Suprapubic skin (tissue), 4 donors: ENCODE measurements around the gene CHD9NB. TPM values are rescaled to one million over a fixed set of nuclear protein-coding genes. Genes with fewer than 3 reads are reported as not detected.
"Not testable (repeated sequence)": the region's sequence is repeated elsewhere in the genome, so short reads cannot be mapped to it uniquely, and the experiment has no call there.

ENCODE experiments used
- DNase-seq, 2 donors: peaks; one replicate each; pipeline ENCODE4 v3.0.0-alpha.2; 2019; ENCODE audit warnings: low spot score in 2 of 2
- H3K27ac ChIP-seq: fragments of 200-600 bp; sonication (generic); one replicate; pipeline ENCODE4 v1.5.1; 2019
- H3K27me3 ChIP-seq: fragments of 200-600 bp; sonication (generic); one replicate; pipeline ENCODE4 v1.5.1; 2019
- H3K36me3 ChIP-seq: fragments of 200-600 bp; sonication (generic); one replicate; pipeline ENCODE4 v1.5.1; 2019
- H3K4me1 ChIP-seq: fragments of 200-600 bp; sonication (generic); one replicate; pipeline ENCODE4 v1.5.1; 2019
- H3K4me3 ChIP-seq: fragments of 200-600 bp; sonication (generic); one replicate; pipeline ENCODE4 v1.5.1; 2019; ENCODE audit warnings: mild to moderate bottlenecking
- H3K9me3 ChIP-seq: fragments of 200-600 bp; sonication (generic); one replicate; pipeline ENCODE4 v1.5.1; 2019
- CTCF ChIP-seq, 2 donors: fragments of 200-600 bp in 1 of 2; fragments of 450-650 bp in 1 of 2; sonication (generic) in 1 of 2; IDR thresholded peaks; one replicate each; pipeline ENCODE4 v1.5.1; 2016 to 2019; ENCODE audit warnings: antibody characterized with exemption in 2 of 2, mild to moderate bottlenecking in 1 of 2, moderate library complexity in 1 of 2
- EP300 ChIP-seq: sonication (generic); formaldehyde crosslinking; IDR thresholded peaks from one replicate; pipeline ENCODE4 v1.6.1; 2017; ENCODE audit warnings: antibody characterized with exemption
- POLR2A ChIP-seq, 2 donors: fragments of 450-650 bp; IDR thresholded peaks; one replicate each; pipeline ENCODE4 v1.6.1; 2017; ENCODE audit warnings: antibody characterized with exemption in 2 of 2, mild to moderate bottlenecking in 2 of 2, moderate library complexity in 2 of 2
- POLR2AphosphoS5 ChIP-seq, 3 donors: sonication (generic); formaldehyde crosslinking; IDR thresholded peaks; one replicate each; pipeline ENCODE4 v1.6.1; 2017; ENCODE audit warnings: antibody characterized with exemption in 3 of 3
- WGBS: methylation state at CpG from one replicate; pipeline ENCODE4 v1.1.5; 2018; 5-methylcytosine and 5-hydroxymethylcytosine counted together
- total RNA-seq, 4 donors: library from RNA; depleted of rRNA; stranded (reverse); fragments of >200 nt; gene quantifications; one replicate each; pipeline ENCODE4 v1.1.0, GENCODE V29; 2016

CHD9NB gene
- total RNA-seq, 4 donors from 2014 or later, result 8.7 to 33.3 (median 17.0) TPM

GRCh38 chr16:53078247-53078646 lies 25.6 kb upstream of the CHD9NB start:
- H3K27ac ChIP-seq, result no peak overlapping the region
- no peak for DNase-seq
- H3K27me3 ChIP-seq, result no peaks in the 10 kb centered on the region
- no peak overlapping the region for H3K4me3 ChIP-seq
- peaks cover 46% of the 10 kb centered on the region for H3K4me1 ChIP-seq
- no peaks in the 10 kb centered on the region for H3K36me3 ChIP-seq
- TF ChIP-seq EP300 (no peak), POLR2A (IDR thresholded peaks at IDR 0.05) (no peak), POLR2AphosphoS5 (IDR thresholded peaks at IDR 0.05) (no peak), CTCF (IDR thresholded peaks at IDR 0.05) (no peak)
- 73% methylated on average over 2 of the region's 2 CpGs for WGBS
- H3K9me3 ChIP-seq, result no peaks in the 10 kb centered on the region

GRCh38 chr16:53075461-53075860 lies 22.8 kb upstream of the CHD9NB start:
- not testable (repeated sequence) for H3K27me3 ChIP-seq, H3K27ac ChIP-seq, H3K9me3 ChIP-seq, H3K4me3 ChIP-seq, H3K36me3 ChIP-seq
- 91% methylated on average over 7 of the region's 7 CpGs for WGBS
- peak in 1 of 2 donors; percentile 31 for DNase-seq
- H3K4me1 ChIP-seq, result peaks cover 35% of the 10 kb centered on the region

GRCh38 chr16:53074296-53074695 lies 21.6 kb upstream of the CHD9NB start:
- not testable (repeated sequence) for H3K27me3 ChIP-seq, H3K4me3 ChIP-seq, H3K27ac ChIP-seq, H3K9me3 ChIP-seq, DNase-seq, H3K36me3 ChIP-seq
- WGBS, result 76% methylated on average over 3 of the region's 3 CpGs
- H3K4me1 ChIP-seq, result peaks cover 35% of the 10 kb centered on the region

- Histone ChIP-seq H3K4me3 (no peak overlapping the region), H3K27ac (no peak overlapping the region), H3K36me3 (no peaks in the 10 kb centered on the region), H3K4me1 (peaks cover 28% of the 10 kb centered on the region), H3K9me3 (no peaks in the 10 kb centered on the region), H3K27me3 (no peaks in the 10 kb centered on the region)
- TF ChIP-seq EP300 (no peak), POLR2A (IDR thresholded peaks at IDR 0.05) (no peak), POLR2AphosphoS5 (IDR thresholded peaks at IDR 0.05) (no peak), CTCF (IDR thresholded peaks at IDR 0.05) (no peak)
- 93% methylated on average over 6 of the region's 6 CpGs for WGBS
- no peak for DNase-seq
Observed at GRCh38 chr16:53073022-53073421, 20.3 kb upstream of the CHD9NB start.

GRCh38 chr16:53071748-53072301 lies 19.1 kb upstream of the CHD9NB start:
- TF ChIP-seq EP300 (no peak), POLR2AphosphoS5 (IDR thresholded peaks at IDR 0.05) (no peak), POLR2A (IDR thresholded peaks at IDR 0.05) (no peak), CTCF (IDR thresholded peaks at IDR 0.05) (no peak)
- Histone ChIP-seq H3K9me3 (no peaks in the 10 kb centered on the region), H3K36me3 (peaks cover 3% of the 10 kb centered on the region), H3K4me3 (no peak overlapping the region), H3K27ac (peak overlapping the region; percentile 34), H3K27me3 (no peaks in the 10 kb centered on the region), H3K4me1 (peaks cover 28% of the 10 kb centered on the region)
- WGBS, result 33% methylated on average over 6 of the region's 6 CpGs
- DNase-seq, result no peak

GRCh38 chr16:53069772-53070171 lies 17.1 kb upstream of the CHD9NB start:
- Histone ChIP-seq H3K36me3 (peaks cover 3% of the 10 kb centered on the region), H3K27ac (no peak overlapping the region), H3K27me3 (no peaks in the 10 kb centered on the region), H3K4me3 (no peak overlapping the region), H3K4me1 (peaks cover 41% of the 10 kb centered on the region), H3K9me3 (no peaks in the 10 kb centered on the region)
- WGBS, result 71% methylated on average over 2 of the region's 2 CpGs
- TF ChIP-seq POLR2AphosphoS5 (IDR thresholded peaks at IDR 0.05) (no peak), CTCF (IDR thresholded peaks at IDR 0.05) (no peak), POLR2A (IDR thresholded peaks at IDR 0.05) (no peak), EP300 (no peak)
- no peak for DNase-seq
